ENCODE data around the gene SMYD1. TPM values are rescaled to one million over a fixed set of nuclear protein-coding genes. Genes with fewer than 3 reads are reported as not detected.

The SMYD1 gene
- total RNA-seq, 1 donor from 2014 or later: not detected

GRCh38 chr2:88141952-88142351, 74.3 kb downstream of the SMYD1 start:
- DNase-seq (ENCODE audit: low read depth, low spot score): no peak

- DNase-seq (ENCODE audit: low read depth, low spot score): no peak
These were observed 76.6 kb downstream of the SMYD1 start for GRCh38 chr2:88144271-88144670.

GRCh38 chr2:88144914-88145497, 77.4 kb downstream of the SMYD1 start:
- no peak for DNase-seq (ENCODE audit: low read depth, low spot score)

DNA sequence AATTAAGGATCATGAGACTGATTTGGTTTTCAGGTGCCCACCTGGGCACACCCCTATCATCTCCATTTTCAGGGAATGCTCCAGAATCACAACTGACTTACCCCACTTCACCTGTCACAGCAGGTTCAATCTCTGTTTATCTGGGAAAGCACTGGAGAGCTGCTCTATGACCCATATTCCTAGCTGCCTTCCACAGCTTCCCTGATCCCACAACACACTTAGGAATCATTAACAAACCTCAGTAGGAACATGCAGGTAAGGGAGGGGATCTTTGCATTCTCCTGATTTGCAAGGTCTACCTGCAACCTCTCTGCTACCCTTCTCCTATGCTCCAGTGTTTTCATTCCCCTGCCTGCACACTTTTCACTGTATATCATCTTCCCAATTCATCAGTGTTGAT, 79.0 kb downstream of the SMYD1 start:
- DNase-seq (ENCODE audit: low read depth, low spot score): no peak

DNA sequence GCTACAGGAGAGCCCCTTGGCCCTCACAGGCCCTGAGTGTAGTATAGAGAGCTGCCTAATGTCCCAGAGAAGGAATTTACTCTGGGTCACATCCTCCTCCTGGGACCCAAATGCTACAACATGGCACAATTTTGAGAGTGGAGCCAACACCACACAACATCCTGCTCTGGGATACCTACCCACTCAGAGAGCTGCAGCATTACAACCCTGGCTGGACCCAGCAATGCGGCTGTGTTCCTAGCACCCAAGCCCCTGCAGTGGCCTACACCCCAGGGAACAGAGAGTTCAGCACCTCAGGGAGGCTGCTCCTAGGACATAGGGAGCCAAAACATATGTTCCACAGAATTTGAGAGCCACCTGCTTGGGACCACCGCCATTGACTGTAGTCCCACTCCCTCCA, 79.5 kb downstream of the SMYD1 start:
- no peak for DNase-seq (ENCODE audit: low read depth, low spot score)

- DNase-seq (ENCODE audit: low read depth, low spot score): no peak
These were observed 81.4 kb downstream of the SMYD1 start for GRCh38 chr2:88148929-88149438.

DNA sequence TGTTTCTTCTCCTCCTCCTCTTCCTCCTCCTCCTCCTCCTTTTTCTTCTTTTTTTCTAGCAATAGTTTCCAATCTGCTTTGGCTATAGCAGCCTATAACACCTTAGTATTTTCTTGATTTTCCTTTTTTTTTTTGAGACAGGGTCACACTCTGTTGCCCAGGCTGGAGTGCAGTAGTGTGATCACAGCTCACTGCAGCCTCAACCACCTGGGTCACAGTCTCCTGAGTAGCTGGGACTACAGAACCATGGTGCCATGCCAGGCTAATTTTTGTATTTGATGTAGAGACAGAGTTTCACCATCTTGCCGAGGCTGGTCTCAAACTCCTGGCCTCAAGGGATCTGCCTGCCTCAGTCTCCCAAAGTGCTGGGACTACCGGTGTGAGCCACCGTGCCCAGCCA, 91.9 kb downstream of the SMYD1 start:
- DNase-seq (ENCODE audit: low read depth, low spot score): no peak

GRCh38 chr2:88159955-88160415, 92.4 kb downstream of the SMYD1 start:
- no peak for DNase-seq (ENCODE audit: low read depth, low spot score)

DNA sequence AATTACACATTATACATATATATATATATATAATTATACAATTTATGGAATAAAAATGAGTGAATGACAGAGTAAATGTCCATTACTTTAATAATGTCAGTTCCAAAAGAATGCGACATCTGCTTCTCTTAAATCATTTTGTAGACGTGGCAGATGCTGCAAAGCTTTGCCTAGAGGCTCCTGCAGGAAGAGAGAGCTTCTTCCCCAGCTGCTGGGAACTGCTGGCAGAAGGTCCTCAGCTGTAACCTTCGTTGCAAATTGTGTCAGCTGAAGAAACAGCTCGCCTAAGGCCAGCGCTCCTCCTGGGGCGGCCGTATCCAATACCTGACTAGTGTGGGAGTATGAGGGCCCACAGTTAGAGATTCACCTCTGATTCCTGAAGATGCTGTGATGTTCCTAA, 92.9 kb downstream of the SMYD1 start:
- DNase-seq (ENCODE audit: low read depth, low spot score): no peak

- DNase-seq (ENCODE audit: low read depth, low spot score): no peak
These were observed 94.0 kb downstream of the SMYD1 start for GRCh38 chr2:88161446-88162244.

Other genes with a start within 250 kb of the SMYD1 start
- gene RGPD2, start 242.0 kb upstream of the SMYD1 start, total RNA-seq: not detected in 2 replicates
- 66.2 TPM in 1 of 2 replicates, not detected in the other for gene RNU2-63P, start 51.3 kb upstream of the SMYD1 start, total RNA-seq
- 13.5 and 16.7 TPM in 2 replicates for gene KRCC1, start 12.0 kb upstream of the SMYD1 start, total RNA-seq
- not detected in 2 replicates for gene FABP1, start 60.2 kb downstream of the SMYD1 start, total RNA-seq
- under 0.01 and 0.21 TPM in 2 replicates for gene THNSL2, start 102.5 kb downstream of the SMYD1 start, total RNA-seq

Data from pulmonary artery endothelial cell (primary cell).